Pulmonary artery endothelial cell (primary cell): ENCODE results near the gene PLA1A. TPM values are rescaled to one million over a fixed set of nuclear protein-coding genes. Genes with fewer than 3 reads are reported as not detected.
"Not testable (repeated sequence)": the region's sequence is repeated elsewhere in the genome, so short reads cannot be mapped to it uniquely, and the experiment has no call there.

Source experiments
- DNase-seq: peaks from one replicate; pipeline ENCODE4 v3.0.0-alpha.2; 2011; ENCODE audit warnings: low read depth, low spot score
- total RNA-seq: library from RNA; depleted of rRNA; stranded (reverse); fragments of >200 nt; gene quantifications from 2 replicates; pipeline ENCODE4 v1.2.3, GENCODE V29; 2014

The PLA1A gene
- total RNA-seq, 1 donor from 2014 or later = 0.92 TPM

DNA sequence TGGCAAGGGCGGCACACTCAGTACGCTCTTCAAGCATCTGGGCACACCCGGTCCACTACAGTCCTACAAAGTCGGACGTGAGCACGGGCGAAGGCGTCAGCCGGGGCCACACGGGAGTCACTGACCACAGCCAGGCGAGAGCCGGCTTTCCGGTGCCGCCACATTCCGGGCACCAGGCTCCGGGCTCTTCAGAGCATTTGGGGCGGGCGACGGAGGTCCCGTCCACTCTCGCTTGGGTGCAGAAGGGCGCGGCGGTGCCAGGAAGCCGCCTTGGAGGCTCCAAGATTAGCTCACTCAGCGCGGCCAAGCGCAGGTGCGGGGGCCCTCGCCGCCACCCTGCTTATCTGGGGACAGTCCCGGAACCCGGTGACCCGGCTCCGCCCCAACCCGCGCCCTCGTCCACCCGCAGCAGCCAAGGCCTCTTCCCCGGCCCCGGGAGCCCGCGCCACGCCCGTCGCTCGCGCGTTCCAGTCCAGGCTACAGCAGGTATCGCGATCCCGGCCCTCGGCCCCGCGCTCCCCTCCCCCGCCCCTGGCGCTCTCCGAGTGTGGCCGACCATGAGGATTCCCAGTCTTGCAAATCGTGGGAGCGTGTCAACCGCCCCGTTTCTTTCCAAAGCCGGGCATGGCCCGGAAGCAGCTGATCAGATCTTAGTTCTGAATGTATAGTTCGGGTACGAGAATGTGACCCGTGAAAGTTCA is 18.2 kb upstream of the PLA1A start, which contains the start of gene ADPRH:
Gene ADPRH (plus strand): TSS at position 127 of the 701 bp plus-strand sequence. CDS start 2,678 bp downstream, outside the sequence.
- no peak for DNase-seq

DNA sequence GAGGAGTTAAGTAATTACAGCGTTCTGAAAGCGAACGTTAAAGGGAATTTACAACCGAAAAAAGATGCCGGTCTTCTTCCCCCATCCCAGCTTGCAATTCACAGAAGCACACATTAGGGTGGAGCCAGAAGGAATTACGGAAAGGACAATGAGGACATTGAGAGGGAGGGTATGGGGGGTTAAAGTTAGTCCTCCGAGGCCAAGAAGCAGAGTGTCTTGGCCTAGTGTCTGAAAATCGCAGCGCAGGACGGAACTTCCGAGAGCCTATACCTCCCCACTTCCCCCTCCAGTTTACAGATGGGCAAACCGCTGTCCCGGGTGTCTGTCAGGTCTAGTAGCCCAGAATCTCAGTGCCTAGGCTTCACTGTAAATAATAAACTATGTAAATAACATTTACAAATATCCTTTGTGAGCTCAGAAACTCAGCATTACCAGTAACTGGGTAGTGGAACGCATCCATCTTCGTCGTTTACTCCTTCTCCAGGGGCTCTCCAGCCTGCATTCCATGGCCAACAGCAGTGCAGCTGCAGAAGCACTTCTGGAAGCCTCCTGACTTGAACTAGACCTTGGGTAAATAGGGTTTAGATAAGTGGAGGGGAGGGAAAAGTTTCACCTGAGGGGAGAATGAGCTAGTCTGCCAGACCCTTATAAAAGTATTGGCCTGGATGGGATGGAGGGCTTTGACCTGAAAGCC is 17.5 kb upstream of the PLA1A start:
- no peak for DNase-seq

DNA sequence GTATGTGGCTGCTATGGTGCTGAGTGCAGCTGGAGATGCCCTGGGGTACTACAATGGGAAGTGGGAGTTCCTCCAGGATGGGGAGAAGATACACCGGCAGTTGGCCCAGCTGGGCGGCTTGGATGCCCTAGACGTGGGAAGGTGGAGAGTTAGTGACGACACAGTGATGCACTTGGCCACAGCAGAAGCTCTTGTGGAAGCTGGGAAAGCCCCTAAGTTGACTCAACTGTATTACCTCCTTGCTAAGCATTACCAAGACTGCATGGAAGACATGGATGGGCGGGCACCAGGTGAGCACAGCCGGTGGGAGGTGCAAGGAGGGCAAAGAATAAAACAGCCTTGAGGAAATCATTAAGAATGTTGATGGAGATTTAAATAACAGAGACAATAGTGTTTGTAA is 15.5 kb upstream of the PLA1A start:
- no peak for DNase-seq

DNA sequence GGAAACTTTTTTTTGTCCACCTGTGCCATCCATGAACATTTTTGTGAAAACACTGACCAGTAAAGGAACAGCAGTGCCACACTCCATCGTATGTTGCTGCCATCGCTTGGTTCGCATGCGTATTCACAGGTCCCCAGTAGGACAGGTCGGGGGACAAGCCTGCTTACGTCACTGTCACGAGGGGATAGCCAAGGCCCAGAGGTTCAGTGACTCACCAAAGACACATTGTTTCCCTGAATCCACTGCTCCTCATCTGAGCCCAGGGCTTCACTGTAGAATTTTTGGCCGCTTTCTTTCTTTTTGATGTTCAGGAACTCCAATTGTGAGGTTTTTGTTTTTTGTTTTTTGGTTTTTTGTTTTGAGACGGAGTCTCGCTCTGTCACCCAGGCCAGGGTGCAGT is 12.5 kb upstream of the PLA1A start:
- no peak for DNase-seq

DNA sequence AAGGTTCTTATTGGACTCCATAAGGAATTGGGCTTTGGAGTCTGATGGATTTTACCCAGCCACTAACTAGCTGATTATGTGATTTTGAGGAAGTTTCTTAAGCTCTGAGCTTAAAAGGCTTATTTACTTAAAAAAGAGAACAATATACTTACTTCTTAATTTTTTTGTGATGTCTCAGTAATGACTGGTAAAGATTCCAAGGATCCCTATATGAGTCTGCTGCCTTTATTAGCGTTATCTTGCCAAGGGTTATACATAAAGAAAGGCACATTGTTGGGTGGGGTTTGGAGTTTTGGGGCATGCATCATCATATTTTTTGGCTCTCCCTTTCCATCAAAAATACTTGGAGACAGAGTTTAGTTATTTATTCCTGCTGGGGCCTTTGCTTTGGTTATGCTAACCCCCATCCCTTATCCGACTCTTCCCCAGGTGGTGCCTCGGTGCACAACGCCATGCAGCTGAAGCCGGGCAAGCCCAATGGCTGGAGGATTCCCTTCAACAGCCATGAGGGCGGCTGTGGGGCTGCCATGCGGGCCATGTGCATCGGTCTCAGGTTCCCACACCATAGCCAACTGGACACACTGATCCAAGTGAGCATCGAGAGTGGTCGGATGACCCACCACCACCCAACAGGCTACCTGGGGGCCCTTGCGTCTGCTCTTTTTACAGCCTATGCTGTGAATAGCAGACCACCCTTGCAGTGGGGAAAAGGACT is 11.7 kb upstream of the PLA1A start:
- DNase-seq = no peak

DNA sequence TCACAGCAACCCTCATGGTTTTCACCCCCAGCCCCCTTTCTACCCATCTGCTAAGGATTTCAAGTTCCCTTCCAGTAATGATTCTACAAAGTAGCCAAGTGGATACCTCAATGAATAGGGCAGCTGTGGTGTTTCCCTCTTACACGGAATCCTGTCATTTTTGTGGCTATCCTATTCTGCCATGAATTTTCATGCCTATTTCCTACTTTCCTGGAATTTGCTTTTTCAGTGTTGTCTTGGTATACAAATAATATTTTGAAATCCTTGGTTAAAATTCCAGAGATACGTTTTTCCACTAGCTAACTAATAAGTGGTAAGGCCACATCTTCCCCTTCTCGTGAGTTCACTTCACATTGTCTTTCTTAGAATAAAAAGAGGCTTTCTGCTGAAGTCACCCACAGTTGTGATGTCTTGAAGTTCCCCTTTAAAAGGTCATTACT is 10.9 kb upstream of the PLA1A start:
- no peak for DNase-seq

DNA sequence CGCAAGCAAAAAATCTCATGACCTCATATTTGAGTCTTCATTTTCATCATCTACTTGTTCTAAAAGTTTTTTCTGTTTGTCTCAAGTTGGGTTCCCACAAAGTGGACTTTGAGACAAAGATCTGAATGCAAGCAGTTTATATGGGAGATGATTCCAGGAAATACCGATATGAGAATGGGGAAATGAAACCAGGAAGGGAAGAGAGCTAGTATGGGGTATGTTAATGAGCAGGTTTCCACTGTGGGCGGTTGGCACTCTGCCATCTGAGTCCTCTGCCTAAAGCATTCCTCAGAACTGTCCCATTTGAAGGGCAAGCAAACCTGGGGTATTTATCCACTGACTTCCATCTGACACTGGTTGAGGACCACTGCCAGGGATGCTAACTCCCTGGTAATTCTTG is 9.6 kb upstream of the PLA1A start:
- DNase-seq = no peak

DNA sequence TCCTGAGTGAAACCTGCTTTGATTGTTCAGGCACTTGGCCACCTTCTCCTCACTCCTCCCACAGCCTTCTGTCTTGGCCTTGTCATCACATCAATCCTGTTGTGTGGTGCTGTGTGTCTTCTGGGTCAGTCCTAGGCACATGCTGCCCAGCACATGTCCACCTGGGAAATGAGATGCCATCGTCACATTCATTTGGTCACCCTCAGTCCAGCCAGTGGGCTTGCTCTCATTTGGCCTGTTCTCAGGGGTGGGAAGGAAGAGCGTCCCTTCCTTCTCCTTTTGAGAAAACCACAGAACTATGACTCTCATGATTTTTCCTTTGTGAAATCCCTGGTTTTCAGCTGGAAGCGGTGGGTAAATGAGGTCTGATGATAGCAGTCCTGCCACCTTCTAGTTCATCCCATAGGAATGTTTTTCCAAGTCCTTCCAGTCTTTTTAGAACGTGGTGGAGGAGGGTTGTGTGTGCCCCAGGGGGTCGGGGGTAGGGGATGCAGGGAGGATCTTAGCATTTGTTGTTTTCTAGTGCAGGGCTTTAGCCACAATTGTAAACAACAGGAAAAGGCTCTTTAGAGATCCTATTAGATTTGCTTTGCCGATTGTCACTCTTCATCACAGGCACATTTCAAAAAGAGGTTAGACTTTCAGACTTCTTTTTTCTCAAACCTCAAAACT is 8.4 kb upstream of the PLA1A start:
- no peak for DNase-seq

DNA sequence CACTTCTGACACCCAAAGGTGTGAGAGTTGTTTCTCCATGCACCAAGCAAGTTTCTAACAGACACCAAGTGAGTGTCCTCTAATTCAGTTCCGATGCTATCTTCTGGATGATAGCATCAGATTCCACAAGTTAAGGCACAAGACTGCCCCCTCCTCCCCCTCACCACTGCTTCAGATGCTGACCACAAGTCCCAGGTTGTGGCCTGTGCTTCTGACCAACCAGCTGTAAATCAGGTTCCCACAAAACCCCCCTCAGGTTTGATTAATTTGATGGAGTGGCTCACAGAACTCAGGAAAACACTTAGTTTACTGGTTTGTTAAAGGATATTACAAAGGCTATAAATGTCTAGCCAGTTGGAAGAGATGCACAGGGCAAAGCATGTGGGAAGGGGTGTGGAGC is 7.0 kb upstream of the PLA1A start:
- no peak for DNase-seq

DNA sequence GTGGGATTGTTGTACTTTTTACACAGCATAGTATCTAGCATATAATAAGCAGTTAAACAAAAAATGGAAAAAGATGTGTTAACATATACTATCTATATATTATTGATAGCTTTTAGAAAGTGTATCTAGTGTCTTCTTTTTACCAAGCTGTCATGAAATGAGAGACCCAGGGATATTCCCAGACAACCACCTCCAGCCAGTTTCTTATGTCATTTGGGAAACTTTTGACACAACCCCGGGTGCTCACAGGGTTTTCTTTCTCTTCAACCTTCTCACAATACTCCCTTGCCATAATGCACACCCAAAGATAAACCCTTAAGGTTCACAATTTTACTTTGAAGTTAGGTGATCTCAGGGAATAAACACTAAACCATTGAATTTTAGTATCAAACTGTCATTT is 4.8 kb upstream of the PLA1A start:
- DNase-seq = no peak

DNA sequence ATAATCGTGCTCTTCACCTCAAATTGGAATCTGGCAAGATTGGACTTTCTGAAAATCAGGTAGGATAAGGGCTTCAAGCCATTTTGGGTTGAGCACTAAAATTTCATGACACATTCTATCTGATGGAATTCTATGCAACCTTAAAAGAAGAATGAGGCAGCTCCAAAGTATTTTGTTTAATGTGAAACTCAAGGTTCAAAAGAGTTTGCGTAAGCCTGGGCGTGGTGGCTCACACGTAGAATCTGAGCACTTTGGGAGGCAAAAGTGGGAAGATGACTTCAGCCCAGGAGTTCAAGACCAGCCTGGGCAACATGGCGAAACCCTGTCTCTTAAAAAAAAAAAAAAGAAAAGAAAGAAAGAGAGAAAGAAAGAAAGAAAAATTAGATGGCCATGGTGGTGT is 3.6 kb upstream of the PLA1A start:
- DNase-seq = no peak

DNA sequence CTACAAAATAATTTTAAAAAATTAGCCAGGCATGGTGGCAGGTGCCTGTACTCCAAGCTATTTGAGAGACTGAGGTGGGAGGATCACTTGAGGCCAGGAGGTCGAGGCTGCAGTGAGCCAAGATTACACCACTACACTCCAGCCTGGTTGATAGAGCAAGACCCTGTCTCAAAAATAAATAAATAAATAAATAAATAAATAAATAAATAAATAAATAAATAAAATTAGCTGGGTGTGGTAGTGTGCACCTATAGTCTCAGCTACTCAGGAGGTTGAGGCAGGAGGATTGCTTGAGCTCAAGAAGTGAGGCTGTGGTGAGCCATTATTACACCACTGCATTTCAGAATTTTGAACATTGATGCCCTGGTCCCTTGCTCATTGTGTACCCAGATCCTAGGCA is 2.8 kb upstream of the PLA1A start:
- not testable (repeated sequence) for DNase-seq

DNA sequence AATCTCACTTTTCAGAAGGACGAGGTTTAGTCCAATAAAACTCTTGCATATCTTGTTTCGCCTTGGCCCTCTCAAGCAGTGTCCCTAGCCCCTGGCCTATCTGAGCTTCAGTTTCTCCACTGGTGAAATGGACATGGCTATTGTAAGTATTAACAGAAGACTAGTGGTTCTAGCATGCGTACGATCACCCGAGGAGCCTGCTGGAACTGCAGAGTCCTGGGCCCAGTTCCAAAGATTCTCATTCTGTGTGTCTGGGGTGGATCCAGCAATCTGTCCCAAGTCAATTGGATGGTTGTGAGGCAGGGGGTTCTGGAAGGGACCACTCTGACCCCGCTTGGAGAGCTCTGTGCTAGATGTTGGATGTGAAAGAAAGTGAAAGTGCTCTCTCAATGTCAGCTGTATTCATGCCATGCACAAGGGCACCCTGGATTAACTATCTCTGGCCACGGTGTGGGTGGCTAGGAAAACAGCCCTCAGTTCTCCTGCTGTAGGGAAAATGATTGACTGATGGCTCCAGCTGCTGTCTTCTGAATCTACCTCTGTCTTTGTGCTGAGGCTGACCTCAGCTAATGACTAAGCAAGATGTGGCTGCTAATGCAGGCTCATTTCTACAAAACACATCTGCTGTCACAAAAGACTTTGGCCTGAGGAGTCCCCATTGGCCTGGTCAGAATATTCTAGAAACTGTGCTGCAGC is 1.9 kb upstream of the PLA1A start:
- DNase-seq = no peak

DNA sequence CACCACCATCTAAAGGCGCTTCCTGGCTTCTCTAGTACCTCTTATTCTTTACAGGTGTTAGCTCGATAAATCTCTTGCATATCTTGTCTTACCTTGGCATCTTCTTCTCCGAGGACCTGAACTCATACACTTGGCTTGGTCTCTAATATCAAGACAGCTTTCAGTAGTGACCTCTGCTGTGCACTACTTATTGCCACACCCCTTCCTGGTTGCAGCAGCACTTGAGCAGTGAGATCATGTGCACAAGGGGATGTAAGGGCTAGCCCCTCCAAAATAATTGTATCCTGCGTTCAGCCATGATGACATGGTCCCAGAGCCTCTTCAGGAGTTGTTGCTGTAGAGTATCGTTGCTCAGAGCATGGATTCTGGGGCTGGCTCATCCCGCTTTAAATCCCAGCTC is 1.3 kb upstream of the PLA1A start:
- DNase-seq = no peak

DNA sequence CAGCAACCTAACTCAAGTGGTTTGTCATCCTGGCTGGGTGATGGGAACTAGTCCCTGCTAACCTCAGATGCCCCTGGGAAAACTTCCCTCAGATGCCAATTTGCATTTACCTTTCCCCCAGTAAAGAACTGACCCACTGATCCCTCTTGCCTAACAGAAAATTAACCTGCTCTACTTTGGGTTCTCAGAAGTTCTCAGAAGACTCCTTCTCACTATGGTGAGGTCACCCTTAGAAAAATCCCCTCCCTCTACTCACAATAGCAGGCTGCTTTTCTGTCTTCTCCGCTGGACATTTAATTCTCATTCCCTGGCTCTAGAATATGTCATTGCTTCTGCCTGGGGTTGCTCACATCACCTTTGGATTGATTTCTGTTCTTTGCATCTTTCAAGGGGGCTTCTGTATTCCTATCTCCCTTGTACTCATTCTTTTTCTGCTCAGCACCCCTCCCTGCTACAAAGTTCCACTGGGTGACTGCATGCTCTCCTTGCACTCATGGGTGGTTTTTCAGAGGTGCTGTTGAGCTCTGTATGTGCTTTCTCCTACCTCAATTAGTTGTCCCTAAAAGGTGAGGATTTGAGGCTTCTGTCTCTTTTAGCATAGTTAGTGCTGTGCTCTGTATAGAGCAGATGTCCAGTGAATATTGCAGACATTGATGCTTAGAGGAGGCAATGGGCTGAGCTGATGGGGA is 869 bp downstream of the PLA1A start:
- DNase-seq = no peak

DNA sequence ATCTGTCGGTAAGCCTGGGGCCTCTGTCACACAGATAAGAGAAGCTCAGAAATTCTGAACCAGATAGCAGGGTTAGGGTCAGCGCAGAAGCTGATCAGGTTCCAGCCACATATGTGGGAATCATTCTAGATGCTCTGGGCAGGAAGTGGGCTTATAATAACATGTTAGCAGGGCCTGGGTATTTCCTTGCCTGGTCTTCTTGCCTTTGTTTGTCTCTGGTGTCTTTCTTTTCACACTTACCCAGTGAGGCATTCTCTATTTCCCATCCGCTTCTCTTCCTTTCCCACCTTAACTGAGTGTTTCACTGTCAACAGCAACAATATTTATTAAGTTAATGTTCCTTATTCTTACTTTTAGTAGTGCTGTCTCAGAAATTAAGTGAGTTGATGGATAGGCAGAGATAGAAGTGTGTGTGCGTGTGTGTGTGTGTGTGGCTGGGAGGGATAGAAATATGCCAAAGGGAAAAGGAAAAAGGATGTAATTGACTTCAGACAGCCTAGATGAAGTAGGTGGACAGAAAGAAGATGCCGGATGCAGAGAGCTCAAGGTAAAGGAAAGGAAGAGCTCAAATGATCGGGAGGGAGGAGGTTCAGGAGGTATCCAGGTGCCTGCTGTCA is 2.0 kb downstream of the PLA1A start:
- DNase-seq = no peak

DNA sequence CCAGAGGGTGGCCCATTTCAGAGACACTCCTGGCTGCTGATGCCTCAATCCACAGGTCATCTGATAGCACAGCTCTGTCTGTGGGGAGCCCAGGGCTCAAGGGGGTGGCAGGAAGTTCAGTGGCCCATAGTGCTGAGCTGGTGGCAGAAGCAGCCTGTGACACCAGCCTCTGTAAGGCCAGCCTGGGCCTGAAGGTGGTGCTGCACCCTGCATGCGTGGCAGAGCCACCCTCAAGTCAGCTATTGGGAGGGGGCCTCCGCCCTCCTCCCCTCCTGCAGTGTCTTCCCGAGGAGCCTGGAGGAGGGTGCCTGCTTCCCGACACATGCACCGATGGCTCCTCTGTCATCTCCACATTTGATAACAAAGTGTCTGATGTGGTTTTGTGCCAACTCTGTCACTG is 3.0 kb downstream of the PLA1A start:
- no peak for DNase-seq

DNA sequence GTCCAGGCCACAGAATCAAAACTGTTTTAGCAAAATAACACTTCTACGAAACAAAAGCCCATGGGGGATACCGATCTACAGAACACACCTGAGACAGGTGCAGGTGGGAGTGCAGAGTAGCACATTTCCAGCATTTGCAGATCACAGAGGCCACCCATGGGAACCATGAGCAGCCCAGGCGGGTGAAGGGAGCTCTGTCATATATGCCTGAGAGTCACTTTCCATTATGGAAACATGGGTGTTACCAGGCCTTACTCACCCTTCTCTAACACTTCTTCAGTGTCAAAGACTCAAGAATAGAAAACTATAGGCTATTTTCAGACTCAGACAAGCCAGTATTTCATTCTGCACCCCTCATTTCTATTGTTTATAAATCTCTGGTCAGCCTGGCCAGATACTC is 3.5 kb downstream of the PLA1A start:
- DNase-seq = no peak

DNA sequence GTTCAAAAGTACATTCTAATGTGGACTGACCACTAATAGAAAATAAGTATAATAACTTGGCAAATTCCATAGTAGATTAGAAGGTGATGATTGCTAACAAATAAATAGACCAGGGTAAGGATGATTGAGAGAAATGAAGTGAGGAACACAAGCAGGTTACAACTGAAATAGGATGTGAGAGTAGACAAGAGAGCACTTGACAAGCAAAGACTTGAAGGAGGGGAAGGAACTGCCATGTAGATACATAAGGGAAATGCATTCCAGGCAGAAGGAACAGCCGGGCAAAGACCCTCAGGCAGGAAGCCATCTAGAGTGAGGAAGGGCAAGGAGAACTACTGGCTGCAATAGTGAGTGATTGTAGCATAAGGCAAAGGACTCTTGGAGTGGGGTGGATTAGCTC is 5.0 kb downstream of the PLA1A start:
- DNase-seq = no peak

DNA sequence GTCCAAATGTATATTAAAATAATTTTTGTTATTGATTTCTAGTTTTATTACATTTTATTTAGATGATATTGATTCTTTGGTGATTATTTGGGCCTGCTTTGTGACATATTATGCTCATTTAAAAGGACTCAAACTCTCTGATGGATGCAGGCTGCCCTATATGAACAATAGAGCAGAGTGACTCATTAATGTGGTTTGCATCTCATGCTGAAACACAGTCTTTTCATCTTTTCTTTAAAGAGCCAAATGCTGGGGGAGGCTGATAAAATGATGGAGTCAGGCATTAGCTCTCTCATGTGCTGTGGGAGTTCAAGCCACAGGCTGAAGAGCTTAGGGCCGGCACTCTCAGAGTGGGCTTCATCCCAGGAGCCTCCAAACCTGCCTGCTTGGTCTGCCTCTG is 7.2 kb downstream of the PLA1A start:
- DNase-seq = no peak
